Central memory CD8-positive, alpha-beta T cell (primary cell): ENCODE results near the gene SHROOM4.

Experiments used
- ATAC-seq: fragments of 150-1000 bp; cut with Tn5 transposase; replicated peaks from 2 replicates; pipeline ENCODE4 v1.10.0; 2022; ENCODE audit warnings: mild to moderate bottlenecking, moderate FRiP score, moderate number of reproducible peaks; ENCODE audit not compliant: poor library complexity, severe bottlenecking; ENCODE audit errors: extremely low read depth
- DNase-seq, 2 donors: peaks; one replicate each; pipeline ENCODE4 v3.0.0; 2021; ENCODE audit warnings: low spot score in 2 of 2
- H3K27ac Mint-ChIP-seq: one replicate; pipeline ENCODE4 v1.8.0; 2022; ENCODE audit warnings: low read depth, mild to moderate bottlenecking, moderate library complexity, mixed read lengths
- H3K27me3 Mint-ChIP-seq: one replicate; pipeline ENCODE4 v1.8.0; 2022; ENCODE audit warnings: mixed read lengths
- H3K36me3 Mint-ChIP-seq: one replicate; pipeline ENCODE4 v1.8.0; 2022; ENCODE audit warnings: mild to moderate bottlenecking, moderate library complexity, mixed read lengths; ENCODE audit not compliant: insufficient read depth
- H3K4me1 Mint-ChIP-seq: one replicate; pipeline ENCODE4 v1.8.0; 2022; ENCODE audit warnings: mixed read lengths
- H3K4me3 Mint-ChIP-seq: one replicate; pipeline ENCODE4 v1.8.0; 2022; ENCODE audit warnings: mild to moderate bottlenecking, moderate library complexity, mixed read lengths
- H3K9me3 Mint-ChIP-seq: one replicate; pipeline ENCODE4 v1.8.0; 2022; ENCODE audit warnings: mixed read lengths

The SHROOM4 gene

GRCh38 chrX:50769389-50770063, 44.5 kb downstream of the SHROOM4 start:
- ATAC-seq (no peak), DNase-seq (no peak)
- Mint-ChIP-seq H3K4me1 (no peaks in the 10 kb centered on the region), H3K27ac (no peak overlapping the region), H3K36me3 (no peaks in the 10 kb centered on the region), H3K9me3 (no peaks in the 10 kb centered on the region), H3K27me3 (peaks cover 14% of the 10 kb centered on the region), H3K4me3 (no peak overlapping the region)

GRCh38 chrX:50768801-50769200, 45.2 kb downstream of the SHROOM4 start:
- ATAC-seq = no peak
- Mint-ChIP-seq H3K9me3 (no peaks in the 10 kb centered on the region), H3K36me3 (no peaks in the 10 kb centered on the region), H3K27me3 (peaks cover 14% of the 10 kb centered on the region), H3K27ac (no peak overlapping the region), H3K4me3 (no peak overlapping the region), H3K4me1 (no peaks in the 10 kb centered on the region)
- DNase-seq = no peak

- Mint-ChIP-seq H3K4me1 (no peaks in the 10 kb centered on the region), H3K27ac (no peak overlapping the region), H3K36me3 (no peaks in the 10 kb centered on the region), H3K9me3 (no peaks in the 10 kb centered on the region), H3K4me3 (no peak overlapping the region), H3K27me3 (peaks cover 24% of the 10 kb centered on the region)
- ATAC-seq = no peak
- DNase-seq = no peak
Observed at GRCh38 chrX:50765986-50766385, 48.0 kb downstream of the SHROOM4 start.

- Mint-ChIP-seq H3K27me3 (peaks cover 24% of the 10 kb centered on the region), H3K9me3 (no peaks in the 10 kb centered on the region)
- DNase-seq = no peak
Observed at GRCh38 chrX:50762578-50762977, 51.4 kb downstream of the SHROOM4 start.

GRCh38 chrX:50756276-50756675, 57.7 kb downstream of the SHROOM4 start:
- Mint-ChIP-seq H3K4me1 (no peaks in the 10 kb centered on the region), H3K27me3 (no peaks in the 10 kb centered on the region), H3K27ac (no peak overlapping the region), H3K4me3 (no peak overlapping the region), H3K36me3 (no peaks in the 10 kb centered on the region), H3K9me3 (no peaks in the 10 kb centered on the region)
- ATAC-seq (no peak), DNase-seq (no peak)

More at GRCh38 chrX:50762578-50762977, 51.4 kb downstream of the SHROOM4 start:
- H3K36me3 Mint-ChIP-seq = no peaks in the 10 kb centered on the region
- H3K27ac Mint-ChIP-seq = no peak overlapping the region
- no peak overlapping the region for H3K4me3 Mint-ChIP-seq
- no peak for ATAC-seq
- no peaks in the 10 kb centered on the region for H3K4me1 Mint-ChIP-seq

- Mint-ChIP-seq H3K27ac (no peak overlapping the region), H3K27me3 (no peaks in the 10 kb centered on the region), H3K4me1 (no peaks in the 10 kb centered on the region), H3K36me3 (no peaks in the 10 kb centered on the region), H3K9me3 (no peaks in the 10 kb centered on the region), H3K4me3 (no peak overlapping the region)
- ATAC-seq (no peak), DNase-seq (no peak)
Observed at GRCh38 chrX:50751091-50751490, 62.9 kb downstream of the SHROOM4 start.

GRCh38 chrX:50747471-50747900, 66.5 kb downstream of the SHROOM4 start:
- ATAC-seq = no peak
- Mint-ChIP-seq H3K27me3 (peaks cover 20% of the 10 kb centered on the region), H3K27ac (no peak overlapping the region), H3K36me3 (no peaks in the 10 kb centered on the region), H3K9me3 (no peaks in the 10 kb centered on the region), H3K4me3 (no peak overlapping the region), H3K4me1 (no peaks in the 10 kb centered on the region)
- DNase-seq = no peak

GRCh38 chrX:50736656-50737055, 77.3 kb downstream of the SHROOM4 start:
- no peak for DNase-seq
- Mint-ChIP-seq H3K9me3 (no peaks in the 10 kb centered on the region), H3K4me1 (no peaks in the 10 kb centered on the region), H3K27ac (no peak overlapping the region), H3K36me3 (no peaks in the 10 kb centered on the region), H3K27me3 (peaks cover 20% of the 10 kb centered on the region), H3K4me3 (no peak overlapping the region)
- ATAC-seq = no peak

- DNase-seq = no peak
- no peak overlapping the region for H3K27ac Mint-ChIP-seq
- no peak for ATAC-seq
- peaks cover 9% of the 10 kb centered on the region for H3K27me3 Mint-ChIP-seq
- no peaks in the 10 kb centered on the region for H3K36me3 Mint-ChIP-seq
- H3K4me1 Mint-ChIP-seq = peaks cover 4% of the 10 kb centered on the region
- no peaks in the 10 kb centered on the region for H3K9me3 Mint-ChIP-seq
- no peak overlapping the region for H3K4me3 Mint-ChIP-seq
Observed at GRCh38 chrX:50726296-50726695, 87.7 kb downstream of the SHROOM4 start.

GRCh38 chrX:50725310-50725709, 88.7 kb downstream of the SHROOM4 start:
- Mint-ChIP-seq H3K4me3 (no peak overlapping the region), H3K9me3 (no peaks in the 10 kb centered on the region), H3K27ac (no peak overlapping the region), H3K4me1 (peaks cover 4% of the 10 kb centered on the region), H3K36me3 (no peaks in the 10 kb centered on the region), H3K27me3 (peaks cover 9% of the 10 kb centered on the region)
- DNase-seq (no peak), ATAC-seq (no peak)

- no peak overlapping the region for H3K27ac Mint-ChIP-seq
- DNase-seq = no peak
- no peaks in the 10 kb centered on the region for H3K36me3 Mint-ChIP-seq
- ATAC-seq = no peak
- H3K4me1 Mint-ChIP-seq = peaks cover 4% of the 10 kb centered on the region
- no peaks in the 10 kb centered on the region for H3K9me3 Mint-ChIP-seq
- peaks cover 10% of the 10 kb centered on the region for H3K27me3 Mint-ChIP-seq
- no peak overlapping the region for H3K4me3 Mint-ChIP-seq
Observed at GRCh38 chrX:50723006-50723405, 91.0 kb downstream of the SHROOM4 start.

- H3K27me3 Mint-ChIP-seq = peaks cover 10% of the 10 kb centered on the region
- H3K4me1 Mint-ChIP-seq = peaks cover 4% of the 10 kb centered on the region
- no peak overlapping the region for H3K4me3 Mint-ChIP-seq
- H3K27ac Mint-ChIP-seq = no peak overlapping the region
- H3K9me3 Mint-ChIP-seq = no peaks in the 10 kb centered on the region
- ATAC-seq (no peak), DNase-seq (no peak)
- no peaks in the 10 kb centered on the region for H3K36me3 Mint-ChIP-seq
Observed at GRCh38 chrX:50721764-50722521, 92.1 kb downstream of the SHROOM4 start.

GRCh38 chrX:50719614-50720013, 94.4 kb downstream of the SHROOM4 start:
- Mint-ChIP-seq H3K27me3 (peaks cover 10% of the 10 kb centered on the region), H3K4me3 (no peak overlapping the region), H3K27ac (no peak overlapping the region), H3K4me1 (peaks cover 4% of the 10 kb centered on the region), H3K9me3 (no peaks in the 10 kb centered on the region), H3K36me3 (no peaks in the 10 kb centered on the region)
- no peak for DNase-seq
- ATAC-seq = no peak
